ENCODE measurements around the gene SMIM43.

GRCh38 chr4:121749225-121749624 is 15.7 kb downstream of the SMIM43 start:
- TF ChIP-seq, protein P1, sequence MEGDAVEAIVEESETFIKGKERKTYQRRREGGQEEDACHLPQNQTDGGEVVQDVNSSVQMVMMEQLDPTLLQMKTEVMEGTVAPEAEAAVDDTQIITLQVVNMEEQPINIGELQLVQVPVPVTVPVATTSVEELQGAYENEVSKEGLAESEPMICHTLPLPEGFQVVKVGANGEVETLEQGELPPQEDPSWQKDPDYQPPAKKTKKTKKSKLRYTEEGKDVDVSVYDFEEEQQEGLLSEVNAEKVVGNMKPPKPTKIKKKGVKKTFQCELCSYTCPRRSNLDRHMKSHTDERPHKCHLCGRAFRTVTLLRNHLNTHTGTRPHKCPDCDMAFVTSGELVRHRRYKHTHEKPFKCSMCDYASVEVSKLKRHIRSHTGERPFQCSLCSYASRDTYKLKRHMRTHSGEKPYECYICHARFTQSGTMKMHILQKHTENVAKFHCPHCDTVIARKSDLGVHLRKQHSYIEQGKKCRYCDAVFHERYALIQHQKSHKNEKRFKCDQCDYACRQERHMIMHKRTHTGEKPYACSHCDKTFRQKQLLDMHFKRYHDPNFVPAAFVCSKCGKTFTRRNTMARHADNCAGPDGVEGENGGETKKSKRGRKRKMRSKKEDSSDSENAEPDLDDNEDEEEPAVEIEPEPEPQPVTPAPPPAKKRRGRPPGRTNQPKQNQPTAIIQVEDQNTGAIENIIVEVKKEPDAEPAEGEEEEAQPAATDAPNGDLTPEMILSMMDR (IDR thresholded peaks at IDR 0.05) = no peak
- no peak for TF ChIP-seq EZH2 (IDR thresholded peaks at IDR 0.05; ENCODE audit: borderline replicate concordance, insufficient read depth, low read depth, low read length, poor library complexity, severe bottlenecking)

Measured in B cell (primary cell).